Psoas muscle (tissue), 8 donors: Measurements from ENCODE around the gene C1orf210. TPM values are rescaled to one million over a fixed set of nuclear protein-coding genes. Genes with fewer than 3 reads are reported as not detected.

Source experiments
- ATAC-seq, 4 donors: fragments of 200-7000 bp; cut with Tn5 transposase; one replicate each; pipeline ENCODE4 v1.9.1; 2020; ENCODE audit warnings: moderate library complexity in 3 of 4, mild to moderate bottlenecking in 2 of 4
- DNase-seq, 2 donors: peaks; one replicate each; pipeline ENCODE4 v3.0.0-alpha.2; 2020
- H3K27ac ChIP-seq: fragments of 200-600 bp; one replicate; pipeline ENCODE4 v1.8.0; 2022
- H3K27me3 ChIP-seq, 3 donors: fragments of 200-600 bp in 1 of 3; one replicate each; pipeline versions ENCODE4 v1.6.1 to v1.8.0; 2013 to 2022; ENCODE audit warnings: low read length in 2 of 3, mild to moderate bottlenecking in 2 of 3, moderate library complexity in 1 of 3; ENCODE audit not compliant: insufficient read depth in 3 of 3
- H3K36me3 ChIP-seq, 2 donors: fragments of 200-600 bp in 1 of 2; one replicate each; pipeline versions ENCODE4 v1.6.1 to v1.8.0; 2013 to 2022; ENCODE audit warnings: low read depth in 1 of 2, mild to moderate bottlenecking in 1 of 2, moderate library complexity in 1 of 2; ENCODE audit not compliant: insufficient read depth in 1 of 2
- H3K4me1 ChIP-seq: fragments of 200-600 bp; one replicate; pipeline ENCODE4 v1.8.0; 2022
- H3K4me3 ChIP-seq: fragments of 200-600 bp; one replicate; pipeline ENCODE4 v1.8.0; 2022; ENCODE audit warnings: mild to moderate bottlenecking
- H3K9me3 ChIP-seq: fragments of 200-600 bp; one replicate; pipeline ENCODE4 v1.8.0; 2022
- CTCF ChIP-seq: fragments of 200-600 bp; IDR thresholded peaks from one replicate; pipeline ENCODE4 v1.8.0; 2022; ENCODE audit warnings: antibody characterized with exemption
- WGBS, 3 donors: extraction: QIAGEN DNeasy Blood & Tissue Kit; methylation state at CpG; one replicate each; pipeline versions ENCODE4 v1.1.6 to v1.1.7; 2013; 5-methylcytosine and 5-hydroxymethylcytosine counted together
- intact Hi-C, 2 donors: fragments of 100-400 bp; cut with DNase I; formaldehyde crosslinking; loops; one replicate each; pipeline versions ENCODE4 v1.11.0 to v1.14.2; 2022
- polyA plus RNA-seq, 3 donors: library from polyadenylated mRNA; stranded (reverse); fragments of 200-250 nt; gene quantifications; one replicate each; pipeline ENCODE4 v1.2.3, GENCODE V29; 2013
- total RNA-seq, 4 donors: library from RNA; stranded (reverse); fragmentation: NEBNext Ultra II Directional in 2 of 4; extraction: Animal tissue kit (Norgen Biotek cat#: 25700) in 2 of 4; gene quantifications; one replicate each; pipeline versions ENCODE4 v1.2.1 to v1.2.4, GENCODE V29; 2021 to 2023
- donor health status: healthy with polysubstance abuse.
- donor health status: DM: no; HTN: no; CAD: no; lungs with moderate emphysema.
- donor health status: Bipolar disorder and iron deficiency.
- donor health status: healthy.
- donor health status: DM: yes; HTN: yes; CAD: no.
- donor health status: DM: no; HTN: no; CAD: no.
- donor health status: DM: no; HTN: no; CAD: no.
- donor health status: DM: yes; HTN: yes; CAD: no.

The C1orf210 gene
- total and polyA plus RNA-seq, 7 donors: 0.12 TPM; not detected in 6

- Histone ChIP-seq H3K4me1 (no peaks in the 10 kb centered on the region), H3K36me3 (no peaks in the 10 kb centered on the region), H3K9me3 (no peaks in the 10 kb centered on the region), H3K27ac (no peak overlapping the region), H3K27me3 (no peaks in the 10 kb centered on the region), H3K4me3 (no peak overlapping the region)
- intact Hi-C loops: loop anchor here in 1 of 2 donors (10.0 kb wide), 1 partner anchor 1173 kb away; no protein-coding TSS in a partner anchor
- ATAC-seq (no peak), DNase-seq (no peak)
- 77 to 86% (median 79%) methylated on average over 15 of the region's 15 CpGs for WGBS, 3 donors
- TF ChIP-seq CTCF: no peak
These were observed 32.6 kb upstream of the C1orf210 start for GRCh38 chr1:43317817-43318471.

- Histone ChIP-seq H3K9me3 (no peaks in the 10 kb centered on the region), H3K36me3 (no peaks in the 10 kb centered on the region), H3K27me3 (no peaks in the 10 kb centered on the region), H3K27ac (no peak overlapping the region), H3K4me1 (no peaks in the 10 kb centered on the region), H3K4me3 (no peak overlapping the region)
- TF ChIP-seq CTCF: no peak
- WGBS, 3 donors: 85 to 88% (median 88%) methylated on average over 16 of the region's 16 CpGs
- intact Hi-C loops: loop anchor here in 1 of 2 donors (10.0 kb wide), 1 partner anchor 1172 kb away; no protein-coding TSS in a partner anchor
- ATAC-seq (no peak), DNase-seq (no peak)
These were observed 31.5 kb upstream of the C1orf210 start for GRCh38 chr1:43316738-43317520.

- Histone ChIP-seq H3K27ac (no peak overlapping the region), H3K9me3 (no peaks in the 10 kb centered on the region), H3K27me3 (no peaks in the 10 kb centered on the region), H3K4me1 (no peaks in the 10 kb centered on the region), H3K4me3 (no peak overlapping the region), H3K36me3 (no peaks in the 10 kb centered on the region)
- ATAC-seq (no peak), DNase-seq (peak in 1 of 2 donors; percentile 9)
- 89% methylated on average over 10 of the region's 10 CpGs for WGBS, 3 donors
- TF ChIP-seq CTCF: no peak
- intact Hi-C loops: loop anchor here in 1 of 2 donors (10.0 kb wide), 1 partner anchor 1171 kb away; no protein-coding TSS in a partner anchor
These were observed 30.8 kb upstream of the C1orf210 start for GRCh38 chr1:43315963-43316737.

GRCh38 chr1:43315481-43315880 lies 30.1 kb upstream of the C1orf210 start:
- no peak overlapping the region for H3K4me3 ChIP-seq
- intact Hi-C loops: loop anchor here in 1 of 2 donors (10.0 kb wide), 1 partner anchor 1171 kb away; no protein-coding TSS in a partner anchor
- H3K4me1 ChIP-seq: no peaks in the 10 kb centered on the region
- DNase-seq (no peak), ATAC-seq (no peak)
- H3K27ac ChIP-seq: no peak overlapping the region
- no peaks in the 10 kb centered on the region for H3K36me3 ChIP-seq
- no peaks in the 10 kb centered on the region for H3K27me3 ChIP-seq
- 80 to 85% (median 82%) methylated on average over 3 of the region's 3 CpGs for WGBS, 3 donors
- H3K9me3 ChIP-seq: no peaks in the 10 kb centered on the region
- no peak for TF ChIP-seq CTCF
